GM18526 (cell line): ENCODE results near the gene DDX31.

ENCODE experiments used
- POLR2A ChIP-seq: IDR thresholded peaks from 3 replicates; pipeline ENCODE4 v1.6.1; 2011; ENCODE audit not compliant: insufficient read length; ENCODE audit errors: extremely low read depth

Gene DDX31

GRCh38 chr9:132648283-132648682 is 21.5 kb downstream of the DDX31 start:
- TF ChIP-seq POLR2A, result no peak

GRCh38 chr9:132647806-132648205 is 22.0 kb downstream of the DDX31 start:
- no peak for TF ChIP-seq POLR2A

- TF ChIP-seq POLR2A, result no peak
Measured at GRCh38 chr9:132647355-132647754, 22.4 kb downstream of the DDX31 start.

- no peak for TF ChIP-seq POLR2A
Measured at GRCh38 chr9:132646726-132647125, 23.1 kb downstream of the DDX31 start.

- no peak for TF ChIP-seq POLR2A
Measured at GRCh38 chr9:132645711-132646110, 24.1 kb downstream of the DDX31 start.

GRCh38 chr9:132645306-132645705 is 24.5 kb downstream of the DDX31 start:
- TF ChIP-seq POLR2A, result no peak

- no peak for TF ChIP-seq POLR2A
Measured at GRCh38 chr9:132644251-132644650, 25.5 kb downstream of the DDX31 start.

GRCh38 chr9:132641216-132641615 is 28.6 kb downstream of the DDX31 start:
- TF ChIP-seq POLR2A, result no peak

GRCh38 chr9:132639322-132639721 is 30.5 kb downstream of the DDX31 start:
- no peak for TF ChIP-seq POLR2A

- no peak for TF ChIP-seq POLR2A
Measured at GRCh38 chr9:132638240-132638639, 31.5 kb downstream of the DDX31 start.

GRCh38 chr9:132637801-132638200 is 32.0 kb downstream of the DDX31 start:
- TF ChIP-seq POLR2A, result no peak

GRCh38 chr9:132637351-132637750 is 32.4 kb downstream of the DDX31 start:
- TF ChIP-seq POLR2A, result no peak

GRCh38 chr9:132634327-132634726 is 35.5 kb downstream of the DDX31 start:
- no peak for TF ChIP-seq POLR2A

GRCh38 chr9:132632413-132633129 is 37.2 kb downstream of the DDX31 start:
- TF ChIP-seq POLR2A, result no peak

- no peak for TF ChIP-seq POLR2A
Measured at GRCh38 chr9:132631685-132632084, 38.1 kb downstream of the DDX31 start.

GRCh38 chr9:132631280-132631679 is 38.5 kb downstream of the DDX31 start:
- no peak for TF ChIP-seq POLR2A

GRCh38 chr9:132630811-132631210 is 39.0 kb downstream of the DDX31 start:
- no peak for TF ChIP-seq POLR2A

GRCh38 chr9:132630116-132630515 is 39.7 kb downstream of the DDX31 start:
- TF ChIP-seq POLR2A, result no peak

- TF ChIP-seq POLR2A, result no peak
Measured at GRCh38 chr9:132628746-132629145, 41.0 kb downstream of the DDX31 start.
